HG02970 (cell line): ENCODE results near the gene TNFRSF21.

Source experiments
- ATAC-seq: cut with Tn5 transposase; IDR thresholded peaks from one replicate; pipeline ENCODE4 v1.9.1; 2021; ENCODE audit warnings: mild to moderate bottlenecking, moderate library complexity, moderate number of reproducible peaks; ENCODE audit not compliant: unreplicated experiment, low FRiP score

Gene TNFRSF21

DNA sequence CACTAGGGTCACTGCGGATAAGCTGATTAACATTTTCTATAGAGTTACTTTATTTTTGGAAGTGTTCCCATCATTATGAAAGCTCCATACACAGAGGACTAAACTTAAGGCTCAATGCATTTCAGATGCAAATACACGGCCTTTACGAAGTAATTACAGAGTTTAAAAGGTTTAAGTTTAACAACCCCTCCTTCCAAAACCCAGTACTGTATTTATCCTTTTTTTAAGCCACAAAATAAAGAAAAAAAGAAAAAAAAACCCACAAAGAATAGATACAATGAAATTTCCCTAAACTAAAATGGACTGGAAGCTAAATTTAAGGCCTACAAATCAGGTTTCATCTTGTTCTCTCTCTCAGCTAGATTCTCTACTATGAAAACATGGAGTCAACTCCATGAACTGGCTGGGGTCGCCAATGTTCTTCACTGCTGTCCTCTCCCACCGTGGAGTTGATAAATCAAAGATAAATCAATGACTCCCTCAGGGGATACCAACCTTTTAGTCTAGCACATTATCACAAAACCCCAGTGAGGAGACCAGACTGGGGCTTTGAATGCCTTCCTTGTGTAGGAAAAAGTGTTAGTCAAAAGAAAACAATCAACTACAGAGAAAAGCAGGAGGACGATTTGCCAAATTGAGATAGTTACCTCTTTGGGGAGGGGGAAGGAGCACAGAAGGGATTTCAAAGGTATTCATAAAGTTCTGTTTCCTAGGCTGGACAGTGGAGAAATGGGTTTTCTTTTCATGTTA is 52.5 kb downstream of the TNFRSF21 start:
- ATAC-seq = no peak

DNA sequence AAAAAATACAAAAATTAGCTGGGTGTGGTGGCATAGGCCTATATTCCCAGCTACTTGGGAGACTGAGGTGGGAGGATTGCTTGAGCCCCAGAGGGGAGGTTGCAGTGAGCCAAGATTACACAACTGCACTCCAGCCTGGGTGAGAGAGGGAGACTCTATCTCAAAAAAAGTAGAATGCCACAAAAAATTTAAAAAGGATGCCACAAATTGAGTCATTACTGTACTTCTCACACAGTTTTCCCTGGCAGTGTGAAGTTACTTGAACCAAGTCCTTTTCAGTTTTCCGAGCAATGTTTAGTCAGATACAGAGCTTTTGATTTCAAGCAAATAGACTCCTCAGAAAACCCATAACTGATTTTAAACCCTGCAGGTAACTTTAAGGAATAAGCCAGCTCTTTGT is 53.3 kb downstream of the TNFRSF21 start:
- ATAC-seq = no peak

DNA sequence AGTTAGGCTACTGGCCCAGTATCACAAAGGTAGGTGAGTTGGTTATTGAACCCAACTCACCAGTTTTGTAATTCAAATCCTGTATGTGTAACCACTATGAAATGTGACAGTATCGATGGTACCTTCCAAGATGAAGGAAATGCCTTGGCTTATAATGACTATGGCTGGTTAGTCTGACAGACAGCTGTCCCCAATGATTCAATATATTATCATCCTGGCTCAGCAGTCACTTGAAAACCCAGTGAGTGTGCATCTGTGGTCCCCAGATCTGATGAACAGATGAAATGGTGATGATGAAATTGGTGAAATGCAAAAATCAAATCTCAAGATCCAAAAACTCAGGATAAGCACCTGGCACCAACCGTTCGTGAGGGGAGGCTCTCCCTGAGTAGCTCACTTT is 54.8 kb downstream of the TNFRSF21 start:
- no peak for ATAC-seq

DNA sequence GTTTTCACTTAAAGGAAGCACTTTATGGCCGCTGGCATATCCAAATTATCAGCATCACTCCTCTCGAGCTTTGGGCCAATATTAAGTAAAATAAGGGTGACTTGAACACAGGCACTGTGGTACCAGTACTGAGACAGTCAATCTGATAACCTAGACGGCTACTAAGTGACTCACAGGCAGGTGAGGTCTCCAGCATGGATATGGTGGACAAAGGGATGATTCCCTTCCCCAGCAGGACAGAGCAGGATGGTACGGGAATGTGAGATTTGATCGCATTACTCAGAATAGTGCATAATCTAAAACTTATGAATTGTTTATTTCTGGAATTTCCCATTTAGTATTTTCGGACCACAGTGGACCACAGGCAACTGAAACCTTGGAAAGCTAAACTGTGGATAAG is 55.7 kb downstream of the TNFRSF21 start:
- ATAC-seq = no peak

DNA sequence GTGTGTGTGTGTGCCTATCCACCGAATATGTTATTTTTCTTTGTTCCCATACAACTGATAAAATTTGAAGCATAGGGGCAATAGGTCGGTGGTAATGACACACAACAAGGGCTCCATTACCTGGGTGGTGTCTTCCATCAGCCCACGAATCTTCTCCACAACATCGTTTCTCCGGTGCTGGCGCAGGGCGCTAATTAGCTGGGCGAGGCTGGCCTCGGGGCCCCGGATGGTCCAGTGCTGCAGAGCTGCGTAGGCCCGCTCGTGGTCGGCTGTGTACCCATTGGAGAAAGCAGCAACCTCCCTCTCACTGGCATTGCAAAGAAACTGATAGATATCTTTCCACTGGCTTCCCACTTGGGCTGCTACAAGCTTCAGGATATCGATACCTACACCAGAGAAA is 56.6 kb downstream of the TNFRSF21 start:
- ATAC-seq = no peak

DNA sequence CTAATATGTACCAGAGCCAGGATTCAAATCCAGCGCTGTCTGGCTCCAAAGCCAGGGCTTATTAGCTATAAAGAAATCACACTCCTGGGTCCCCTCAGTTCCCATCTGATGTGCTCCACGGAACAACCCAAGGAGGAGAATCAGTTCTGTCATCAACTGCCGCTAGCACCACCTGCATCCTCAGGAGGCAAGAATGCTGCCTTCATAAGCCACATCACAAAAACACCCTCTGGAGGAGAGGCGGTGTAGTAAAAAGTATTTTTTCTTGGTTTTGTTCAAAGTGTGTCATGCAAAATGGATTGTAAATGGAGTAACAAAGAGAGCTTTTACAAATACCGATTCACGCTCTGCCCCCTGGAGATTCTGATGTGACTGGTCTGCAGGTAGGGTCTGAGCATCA is 57.1 kb downstream of the TNFRSF21 start:
- ATAC-seq = no peak

DNA sequence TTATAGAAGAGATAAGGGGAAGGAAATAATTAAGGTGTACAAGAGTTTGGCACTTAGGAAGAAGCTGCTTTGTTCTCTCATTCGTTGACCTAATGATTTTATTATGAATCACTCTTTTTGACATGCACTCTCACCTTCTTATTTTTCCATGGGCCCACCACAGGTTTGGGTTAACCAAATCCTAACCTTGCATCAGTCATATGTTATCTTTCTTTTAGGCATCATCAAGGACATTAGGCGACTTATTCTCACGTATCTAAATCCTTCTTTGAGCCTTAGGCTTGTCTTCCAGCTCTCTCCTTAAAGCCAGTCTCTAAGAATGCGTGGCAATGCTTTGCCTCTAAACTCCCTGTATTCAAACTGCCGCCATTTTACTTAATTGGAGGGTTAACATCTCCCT is 58.3 kb downstream of the TNFRSF21 start:
- no peak for ATAC-seq

DNA sequence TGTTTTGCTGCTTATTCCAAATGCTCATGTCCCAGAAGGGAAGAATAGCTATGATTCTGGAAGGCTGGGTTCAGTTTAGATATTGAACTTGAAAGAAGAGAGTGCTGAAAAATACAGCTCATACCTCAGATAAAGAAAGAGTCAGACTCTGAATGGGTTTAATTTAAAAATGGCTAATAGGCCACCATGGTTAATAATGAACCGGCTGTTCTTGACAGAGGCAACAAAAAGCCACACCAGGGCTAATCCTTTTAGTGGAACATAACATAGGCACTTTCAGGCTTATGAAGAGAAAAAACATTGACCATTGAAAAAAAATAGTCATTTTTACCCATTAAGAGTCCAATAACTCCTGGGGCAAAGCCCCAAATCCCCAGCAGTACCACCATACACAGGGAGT is 59.4 kb downstream of the TNFRSF21 start:
- ATAC-seq = no peak

DNA sequence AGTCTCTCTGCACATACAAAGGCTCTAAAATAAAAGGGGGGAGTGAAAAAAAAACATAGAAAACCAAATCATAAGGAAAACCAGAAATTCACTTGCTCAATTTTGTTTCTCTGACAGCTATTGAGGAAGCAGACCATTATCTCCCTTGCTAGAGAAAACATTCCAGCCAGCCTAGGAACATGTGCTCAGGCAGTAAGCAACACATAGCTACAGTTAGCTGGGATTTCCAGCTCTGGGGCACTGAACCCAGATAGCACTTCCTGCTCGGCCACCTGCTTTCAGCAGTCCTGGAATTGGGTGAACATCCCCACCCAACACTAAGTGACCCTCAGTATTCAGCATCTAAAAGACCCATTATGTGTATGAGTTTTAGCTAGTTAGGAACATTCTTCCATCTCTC is 61.3 kb downstream of the TNFRSF21 start:
- no peak for ATAC-seq

DNA sequence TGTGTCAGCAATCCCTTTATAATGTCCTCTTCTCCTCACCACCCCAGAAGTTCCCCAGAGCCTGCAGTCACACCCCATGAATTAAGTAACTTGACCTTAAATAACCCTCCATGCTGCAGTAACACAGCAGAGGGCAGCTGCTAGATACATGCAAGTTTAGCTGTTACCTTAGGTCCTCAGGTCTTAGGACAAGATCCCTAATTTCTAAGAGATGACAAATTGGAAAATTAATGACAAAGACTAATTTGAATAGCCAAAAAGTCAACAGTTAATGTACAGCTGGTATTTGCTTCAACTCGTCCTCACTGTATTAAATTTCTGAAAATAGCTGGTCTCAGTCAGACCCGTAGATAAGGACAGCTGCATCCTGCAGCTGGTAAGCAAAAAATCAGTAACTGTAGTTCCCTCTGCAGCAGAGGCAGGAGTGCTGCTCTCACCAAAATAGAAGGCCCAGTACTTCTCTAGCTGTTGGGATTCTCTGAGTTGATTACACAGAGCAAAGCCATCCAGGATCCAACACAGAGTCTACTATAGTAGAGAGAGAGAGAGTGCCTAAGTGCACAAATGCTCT is 62.4 kb downstream of the TNFRSF21 start:
- no peak for ATAC-seq

DNA sequence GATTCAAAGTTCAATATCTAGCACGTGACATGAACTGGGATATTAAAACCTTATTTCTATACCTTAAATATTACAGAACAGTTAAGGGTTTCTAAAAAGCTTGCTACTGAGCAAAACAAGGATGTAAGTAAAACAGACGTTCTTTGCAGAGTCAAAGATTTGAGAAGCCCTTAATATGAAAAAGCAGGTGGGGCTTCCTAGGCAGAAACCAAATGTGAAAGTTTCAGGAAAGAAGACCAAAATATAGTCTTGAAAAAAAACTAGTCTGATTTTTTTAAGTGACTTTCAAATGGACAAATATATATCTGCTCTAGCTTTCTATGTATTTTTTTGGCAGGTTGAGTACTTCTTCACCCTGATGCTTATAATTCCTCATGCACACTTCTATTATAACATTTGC is 63.2 kb downstream of the TNFRSF21 start:
- no peak for ATAC-seq

DNA sequence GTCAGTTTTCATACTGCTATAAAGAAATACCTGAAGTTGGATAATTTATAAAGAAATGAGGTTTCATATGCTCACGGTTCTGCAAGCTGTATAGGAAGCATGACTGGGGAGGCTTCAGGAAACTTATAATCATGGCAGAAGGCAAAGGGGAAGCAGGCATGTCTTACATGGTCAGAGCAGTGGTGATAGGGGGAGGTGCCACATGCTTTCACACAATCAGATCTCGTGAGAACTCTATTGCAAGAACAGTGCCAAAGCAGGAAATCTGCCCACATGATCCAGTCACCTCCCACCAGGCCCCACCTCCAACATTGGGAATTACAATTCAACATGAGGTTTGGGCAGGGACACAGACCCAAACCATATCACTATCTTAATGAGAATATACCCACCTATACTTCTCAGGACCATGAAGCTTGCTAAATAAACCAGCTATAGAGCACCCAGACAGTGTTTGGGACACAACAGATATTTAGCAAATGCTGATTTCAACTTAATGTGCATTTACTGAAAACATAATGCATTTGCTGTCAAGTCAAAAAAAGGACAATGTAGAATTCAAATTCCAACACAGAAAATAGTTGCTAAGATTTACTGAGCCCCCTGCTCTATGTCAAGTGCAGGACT is 63.8 kb downstream of the TNFRSF21 start:
- no peak for ATAC-seq

DNA sequence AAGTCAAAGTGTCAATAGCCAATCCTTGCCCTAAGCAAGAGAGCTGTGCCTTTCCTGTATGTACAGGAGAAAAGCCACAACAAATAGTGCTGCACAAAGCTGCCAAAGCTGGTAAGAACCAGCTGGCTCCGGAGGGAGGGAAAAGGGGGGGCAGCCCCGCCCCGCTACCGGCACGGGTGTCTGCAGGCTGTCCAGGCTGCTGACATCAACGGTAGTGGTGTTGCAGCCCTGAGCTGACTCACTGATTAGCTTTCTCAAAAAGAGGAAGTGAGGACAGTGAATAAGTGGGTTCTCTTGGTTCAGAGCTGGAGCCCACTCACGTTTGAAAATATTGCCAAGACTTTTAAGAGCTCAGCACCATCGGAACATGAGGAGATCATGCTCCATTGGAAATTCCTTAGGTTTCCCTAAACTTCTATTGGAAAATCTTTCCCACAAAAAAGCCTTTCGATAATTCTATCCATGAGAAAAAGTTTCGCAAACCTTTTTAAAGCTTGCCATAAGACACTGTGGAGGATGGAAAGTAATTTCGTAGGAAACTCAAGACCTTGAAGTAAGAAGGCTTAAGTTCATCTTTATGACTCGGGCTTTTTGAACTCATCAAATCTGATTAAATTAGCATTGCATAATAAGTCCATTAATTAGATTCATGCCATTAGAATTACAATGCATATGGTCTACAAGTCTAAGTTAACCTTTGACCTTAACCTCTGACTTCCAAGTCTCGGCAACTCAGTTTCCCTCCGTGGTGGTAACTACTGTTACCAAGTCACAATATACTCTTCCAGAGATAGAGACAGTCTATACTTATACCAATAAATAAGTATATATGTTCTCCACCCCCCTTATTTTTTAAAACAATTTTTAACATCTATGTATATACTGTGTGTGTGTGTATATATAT is 67.0 kb downstream of the TNFRSF21 start:
- ATAC-seq = peak; percentile 97

DNA sequence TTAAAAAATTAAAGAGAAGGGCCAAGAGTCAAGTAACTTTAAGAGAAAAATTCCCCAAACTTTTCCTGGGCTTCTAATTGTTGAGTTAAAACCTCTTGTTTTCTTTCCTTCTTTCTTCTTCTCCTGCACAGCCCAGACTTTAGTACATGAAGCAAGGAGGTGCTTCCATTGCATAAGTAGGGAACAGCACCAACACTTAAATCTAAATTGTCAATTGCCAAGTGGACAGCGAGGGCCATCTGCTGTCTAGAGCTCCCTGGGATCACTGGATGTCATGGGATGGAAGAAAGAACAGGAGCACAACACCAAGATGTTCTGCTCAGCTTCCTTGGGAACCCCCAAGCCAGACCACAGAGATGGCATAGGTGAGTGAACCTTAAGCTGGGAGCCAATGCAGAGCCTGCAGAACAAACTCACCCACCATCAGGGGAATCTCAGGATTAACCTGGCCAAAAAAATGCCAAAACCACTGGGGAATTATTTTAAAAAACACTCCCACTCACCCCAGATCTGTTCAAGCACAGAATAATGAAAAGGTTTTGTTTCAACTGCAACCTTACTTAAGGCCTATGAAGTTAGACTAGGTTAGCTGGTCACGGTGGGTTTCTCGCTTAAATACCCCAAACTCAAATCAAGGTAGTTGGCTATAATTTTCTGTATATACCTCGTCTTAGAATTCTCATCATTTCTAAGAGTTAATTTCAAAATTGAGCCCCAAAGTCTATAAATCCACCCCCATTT is 67.8 kb downstream of the TNFRSF21 start:
- ATAC-seq = no peak

DNA sequence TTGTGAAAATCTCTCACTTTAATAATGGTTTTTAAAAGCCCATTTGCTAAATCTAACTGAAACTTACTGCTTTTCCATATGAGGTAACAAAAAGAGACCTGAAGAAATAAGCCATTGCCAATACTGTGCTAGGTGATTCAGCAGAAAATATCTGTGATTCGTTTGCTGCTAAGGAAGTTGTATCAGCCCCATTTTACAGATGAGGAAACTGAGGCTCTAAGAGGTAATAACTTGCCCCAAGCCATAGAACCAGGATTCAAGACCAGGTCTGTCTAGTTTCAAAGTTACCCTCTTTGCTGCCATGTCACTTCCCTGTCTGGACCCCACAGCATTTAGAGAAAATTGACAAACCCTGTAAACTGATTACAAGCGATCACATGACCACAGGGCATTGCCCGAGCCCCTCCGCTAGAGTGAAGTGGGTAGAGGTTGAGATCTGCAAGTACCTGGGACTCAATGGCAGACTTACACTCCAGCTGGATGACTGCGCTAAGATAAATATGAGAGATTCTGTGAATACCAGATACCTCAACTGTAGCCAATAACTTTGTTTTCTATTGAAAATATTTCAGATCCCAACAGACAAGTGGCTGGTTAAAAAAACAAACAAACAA is 69.3 kb downstream of the TNFRSF21 start:
- no peak for ATAC-seq

DNA sequence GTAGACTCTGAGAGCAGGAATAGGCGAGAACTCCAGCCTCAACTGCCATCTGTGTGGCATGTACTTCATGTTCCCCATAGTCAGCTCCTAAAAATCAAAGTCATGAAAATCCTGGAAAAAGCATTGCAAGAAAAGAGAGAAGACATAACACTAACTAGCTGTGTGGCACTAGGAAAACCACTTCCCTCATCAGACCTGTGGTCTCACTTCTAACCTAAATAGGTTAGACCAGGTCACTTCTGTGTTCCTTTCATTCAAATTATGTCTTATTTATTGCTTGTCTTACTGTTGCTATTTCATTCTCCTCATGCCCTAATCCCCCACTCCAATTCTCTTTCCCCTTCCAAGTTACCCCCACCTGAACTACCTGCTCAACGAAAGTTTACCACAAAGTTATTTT is 70.2 kb downstream of the TNFRSF21 start:
- no peak for ATAC-seq

DNA sequence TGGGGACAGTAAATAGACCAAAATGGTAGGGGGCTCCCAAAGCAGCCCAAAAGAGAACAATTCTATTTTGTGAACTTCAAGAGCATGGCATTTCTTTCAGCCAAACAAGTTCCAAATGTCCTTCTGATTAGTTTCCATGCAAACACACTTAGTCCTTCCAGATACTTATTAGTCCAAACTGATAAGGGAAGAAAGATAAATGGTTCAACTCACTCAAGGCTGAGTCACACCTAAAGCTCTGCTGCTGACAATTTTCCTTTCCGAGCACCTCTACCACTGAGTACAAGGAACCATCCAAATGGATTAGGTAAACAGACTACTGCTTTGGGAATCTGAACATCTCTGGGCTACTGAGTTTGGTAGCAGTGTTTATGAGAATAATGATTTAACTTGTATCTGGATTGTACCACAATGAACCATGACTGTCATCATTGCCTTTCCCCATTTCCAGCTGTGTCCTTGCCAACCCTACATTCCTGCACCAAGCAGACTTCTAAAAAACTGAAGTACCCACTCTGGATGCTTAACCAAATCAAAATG is 71.2 kb downstream of the TNFRSF21 start:
- ATAC-seq = no peak

DNA sequence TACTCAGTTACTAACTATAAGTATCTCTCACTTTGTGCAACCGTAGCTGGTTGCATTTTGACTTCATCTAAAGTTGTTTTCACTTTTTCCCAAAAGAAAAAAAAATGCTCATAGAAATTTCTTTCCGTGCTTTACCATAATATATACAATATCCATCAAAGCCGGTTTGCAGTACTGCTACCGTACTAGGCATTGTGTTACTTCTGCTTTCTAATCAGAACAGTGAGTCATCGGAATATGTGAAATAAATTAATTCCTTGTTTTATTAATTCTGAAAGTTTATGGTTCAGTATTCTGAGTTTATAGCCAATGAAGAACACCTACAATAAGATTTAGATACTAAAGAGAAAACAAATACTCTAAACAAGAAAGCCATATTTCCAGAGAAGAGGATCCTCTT is 72.5 kb downstream of the TNFRSF21 start:
- no peak for ATAC-seq

DNA sequence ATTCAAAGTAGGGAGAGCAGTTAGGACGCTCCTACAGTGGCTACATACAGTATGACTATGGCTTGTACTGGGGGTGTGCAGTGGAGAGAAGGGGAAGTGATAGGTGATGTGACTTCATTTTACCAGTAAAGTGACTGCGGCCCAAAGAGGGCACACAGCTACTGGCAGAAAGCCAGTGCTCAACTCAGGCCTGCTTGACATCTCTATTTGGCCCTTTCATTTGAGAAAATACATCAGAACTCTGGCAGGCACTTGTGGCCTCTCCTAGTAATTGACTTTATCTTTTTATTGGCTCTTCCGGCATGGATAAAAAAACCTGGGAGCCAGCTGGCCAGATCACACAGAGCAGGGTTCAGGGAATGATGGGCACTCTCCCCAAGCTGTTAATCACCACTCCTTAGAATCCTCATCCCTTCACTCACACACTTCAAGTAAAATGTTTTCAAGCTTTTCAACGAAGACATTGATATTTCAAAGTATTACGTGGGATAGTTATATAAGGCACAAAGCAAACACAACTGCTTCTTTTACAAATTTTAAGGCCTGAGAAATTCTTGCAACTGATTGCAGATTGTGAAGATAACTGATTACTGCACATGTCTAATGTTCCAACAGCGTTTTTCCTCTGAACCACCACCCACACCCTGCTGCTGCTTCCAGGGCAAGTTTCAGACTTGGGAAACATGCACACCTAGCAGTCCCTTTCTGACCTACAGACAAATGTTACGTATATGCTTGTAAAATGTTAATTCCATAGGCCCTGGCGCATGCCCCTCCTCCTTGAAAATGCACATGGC is 73.5 kb downstream of the TNFRSF21 start:
- no peak for ATAC-seq
